ENCODE results near the gene NUP188.

DNA sequence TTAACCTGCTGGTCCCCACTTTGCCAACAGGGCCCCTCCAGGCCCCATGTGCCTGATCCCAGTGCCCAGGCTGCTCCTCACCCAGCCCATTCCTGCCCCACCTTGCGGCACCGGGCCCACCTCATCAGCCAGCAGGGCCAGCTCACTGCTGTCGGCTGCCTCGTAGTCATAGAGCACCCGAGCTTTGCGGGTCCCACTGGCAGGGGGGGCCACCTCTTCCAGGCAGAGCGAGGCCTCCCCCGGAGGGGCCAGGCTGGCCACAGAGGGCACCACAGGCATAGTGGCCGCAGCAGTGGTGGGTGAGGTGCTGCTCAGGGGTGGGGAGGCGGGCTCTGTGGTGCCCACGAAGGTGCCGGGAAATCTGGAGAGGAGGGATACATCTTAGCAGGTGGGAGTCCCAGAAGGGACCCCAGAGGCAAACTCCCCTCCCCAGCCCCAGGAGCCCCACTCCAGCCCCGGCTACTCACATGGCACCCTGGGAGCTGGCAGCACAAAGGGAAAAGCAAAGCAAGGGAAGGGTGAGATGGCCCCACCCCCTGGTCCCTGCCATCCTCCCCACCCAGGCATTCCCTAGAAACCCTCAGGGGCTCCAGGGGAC, 61.6 kb downstream of the NUP188 start:
- TF ChIP-seq POLR2A (IDR thresholded peaks at IDR 0.05; ENCODE audit: low read depth, low read length) = no peak
- TF ChIP-seq, protein P1, sequence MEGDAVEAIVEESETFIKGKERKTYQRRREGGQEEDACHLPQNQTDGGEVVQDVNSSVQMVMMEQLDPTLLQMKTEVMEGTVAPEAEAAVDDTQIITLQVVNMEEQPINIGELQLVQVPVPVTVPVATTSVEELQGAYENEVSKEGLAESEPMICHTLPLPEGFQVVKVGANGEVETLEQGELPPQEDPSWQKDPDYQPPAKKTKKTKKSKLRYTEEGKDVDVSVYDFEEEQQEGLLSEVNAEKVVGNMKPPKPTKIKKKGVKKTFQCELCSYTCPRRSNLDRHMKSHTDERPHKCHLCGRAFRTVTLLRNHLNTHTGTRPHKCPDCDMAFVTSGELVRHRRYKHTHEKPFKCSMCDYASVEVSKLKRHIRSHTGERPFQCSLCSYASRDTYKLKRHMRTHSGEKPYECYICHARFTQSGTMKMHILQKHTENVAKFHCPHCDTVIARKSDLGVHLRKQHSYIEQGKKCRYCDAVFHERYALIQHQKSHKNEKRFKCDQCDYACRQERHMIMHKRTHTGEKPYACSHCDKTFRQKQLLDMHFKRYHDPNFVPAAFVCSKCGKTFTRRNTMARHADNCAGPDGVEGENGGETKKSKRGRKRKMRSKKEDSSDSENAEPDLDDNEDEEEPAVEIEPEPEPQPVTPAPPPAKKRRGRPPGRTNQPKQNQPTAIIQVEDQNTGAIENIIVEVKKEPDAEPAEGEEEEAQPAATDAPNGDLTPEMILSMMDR (IDR thresholded peaks at IDR 0.05; ENCODE audit: extremely low read depth in 1 of 2, insufficient read depth in 1 of 2, low read depth in 1 of 2, low read length in 2 of 2) = no peak
- TF ChIP-seq JUN (IDR thresholded peaks at IDR 0.05; ENCODE audit: borderline replicate concordance, insufficient read depth, insufficient read length, low read depth) = no peak
- no peak for TF ChIP-seq FOS (IDR thresholded peaks at IDR 0.05; ENCODE audit: borderline replicate concordance, insufficient read depth, low read length)
- TF ChIP-seq MYC (IDR thresholded peaks at IDR 0.05; ENCODE audit: low read depth, low read length) = no peak

Measured in endothelial cell of umbilical vein (primary cell).